HG03469 (cell line): ENCODE data around the gene NUDT1.

Experiments used
- ATAC-seq: cut with Tn5 transposase; IDR thresholded peaks from one replicate; pipeline ENCODE4 v1.9.1; 2021; ENCODE audit warnings: mild to moderate bottlenecking, moderate library complexity, moderate number of reproducible peaks; ENCODE audit not compliant: unreplicated experiment

The NUDT1 gene

DNA sequence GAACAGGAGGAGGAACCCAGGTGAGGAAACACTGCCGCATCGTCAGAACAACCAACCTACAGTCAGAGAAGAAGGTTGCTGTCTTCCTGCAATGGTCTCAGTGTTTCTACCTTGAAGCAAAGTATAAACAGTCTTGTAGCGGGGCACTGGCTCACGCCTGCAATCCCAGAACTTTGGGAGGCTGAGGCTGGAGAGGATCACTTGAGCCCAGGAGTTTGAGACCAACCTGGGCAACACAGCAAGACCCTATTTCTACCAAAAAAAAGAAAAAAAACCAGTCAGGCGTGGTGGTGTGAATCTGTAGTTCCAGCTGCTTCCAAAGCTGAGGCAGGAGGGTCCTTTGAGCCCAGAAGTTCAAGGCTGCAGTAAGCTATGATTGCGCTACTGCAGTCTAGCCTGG lies 48.9 kb downstream of the NUDT1 start:
- no peak for ATAC-seq

DNA sequence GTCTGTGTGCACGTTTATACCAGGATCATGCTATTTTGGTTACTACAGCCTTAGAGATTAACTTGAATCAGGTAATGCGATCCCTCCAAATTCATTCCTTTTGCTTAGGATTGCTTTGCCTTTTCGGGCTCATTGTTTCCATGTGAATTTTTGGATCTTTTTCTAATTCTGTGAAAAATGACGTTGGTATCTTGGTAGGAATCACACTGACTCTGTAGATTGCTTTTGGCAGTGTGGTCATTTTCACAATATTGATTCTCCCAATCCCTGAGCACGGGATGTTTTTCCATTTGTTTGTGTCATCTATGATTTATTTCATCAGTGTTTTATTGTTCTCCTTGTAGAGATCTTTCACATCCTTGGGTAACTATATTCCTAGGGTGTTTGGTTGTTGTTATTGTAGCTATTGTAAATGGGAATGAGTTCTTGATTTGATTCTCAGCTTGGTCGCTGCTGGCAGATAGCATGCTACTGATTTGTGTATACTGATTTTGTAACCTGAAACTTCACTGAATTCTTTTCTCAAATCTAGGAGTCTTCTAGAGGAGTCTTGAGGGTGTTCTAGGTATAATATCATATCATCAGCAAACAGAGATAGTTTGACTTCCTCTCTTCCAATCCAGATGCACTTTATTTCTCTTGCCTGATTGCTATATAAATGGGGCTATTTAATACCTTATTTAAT lies 54.1 kb downstream of the NUDT1 start:
- no peak for ATAC-seq

DNA sequence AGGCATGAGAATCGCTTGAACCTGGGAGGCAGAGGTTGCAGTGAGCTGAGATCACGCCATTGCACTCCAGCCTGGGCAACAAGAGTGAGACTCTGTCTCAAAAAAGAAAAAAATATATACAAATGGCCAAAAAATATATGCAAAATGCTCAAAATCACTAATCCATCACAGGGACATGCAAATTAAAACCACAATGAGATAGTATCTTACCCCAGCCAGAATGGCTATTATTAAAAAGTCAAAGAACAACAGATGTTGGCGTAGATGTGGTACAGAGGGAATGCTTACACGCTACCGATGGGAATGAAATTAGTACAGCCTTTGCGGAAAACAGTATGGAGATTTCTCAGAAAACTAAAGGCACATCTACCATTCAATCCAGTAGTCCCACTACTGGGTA lies 54.8 kb downstream of the NUDT1 start:
- no peak for ATAC-seq

DNA sequence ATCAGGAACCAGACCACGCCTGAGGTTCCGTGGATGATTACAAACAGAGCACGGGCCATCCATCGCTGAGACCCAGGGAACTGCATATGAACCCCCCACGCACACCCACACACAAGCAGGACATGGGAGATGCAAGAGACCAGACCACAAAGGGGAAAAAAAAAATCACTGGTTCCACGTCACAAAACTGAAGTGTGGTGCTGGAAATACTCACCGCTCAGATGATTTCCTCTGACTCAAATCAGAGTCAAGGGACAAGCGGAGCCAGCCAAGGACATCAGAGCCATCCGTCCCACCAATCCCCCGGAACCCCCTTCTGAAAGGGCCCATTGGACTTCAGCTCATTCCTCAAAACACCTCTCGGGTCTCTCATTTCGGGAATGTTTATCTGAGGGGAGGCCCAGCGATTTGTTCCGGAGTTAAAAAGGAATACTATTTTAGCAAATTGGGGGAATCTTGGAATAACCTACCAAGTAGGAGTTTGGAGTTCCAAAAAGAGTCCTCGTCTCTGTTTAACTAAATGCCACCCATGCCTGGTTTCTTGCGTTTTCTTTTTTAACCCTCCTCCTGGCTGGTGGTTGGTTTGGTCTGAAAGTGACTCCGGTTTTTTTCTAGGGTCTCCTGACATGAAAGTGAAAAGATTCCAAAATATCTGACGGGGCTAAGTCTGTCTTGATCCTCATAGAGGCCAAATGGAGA lies 57.3 kb downstream of the NUDT1 start:
- peak; percentile 47 for ATAC-seq

DNA sequence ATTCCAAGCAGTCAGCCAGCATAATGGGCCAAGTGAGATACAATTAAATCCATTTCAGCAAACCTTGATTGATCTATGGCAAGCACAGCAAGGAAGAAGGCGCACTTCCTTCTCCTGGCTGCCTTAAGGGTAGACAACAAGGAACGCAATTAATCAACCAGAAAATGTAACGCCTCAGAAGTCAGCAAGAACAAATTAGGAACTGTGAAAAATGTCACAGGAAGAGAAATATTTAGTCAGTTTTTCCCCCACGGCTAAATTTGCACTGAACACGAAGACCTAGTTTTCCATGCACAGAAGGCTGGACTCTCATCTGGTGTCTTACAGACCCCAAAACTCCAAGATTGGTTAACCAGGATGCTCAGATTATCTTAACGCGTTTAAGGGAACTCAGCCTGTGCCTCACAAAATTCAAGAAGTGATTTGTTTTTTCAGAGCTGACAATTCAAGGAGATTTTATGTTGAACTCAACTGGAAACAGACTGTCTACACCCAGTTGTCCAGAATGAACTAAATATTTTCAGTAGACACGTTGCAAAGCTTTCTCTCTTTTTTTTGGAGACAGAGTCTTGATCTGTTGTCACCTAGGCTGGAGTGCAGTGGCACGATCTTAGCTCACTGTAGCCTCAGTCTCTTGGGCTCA lies 58.0 kb downstream of the NUDT1 start:
- no peak for ATAC-seq
